HepG2 (cell line): ENCODE data around the gene CADPS. TPM values are rescaled to one million over a fixed set of nuclear protein-coding genes. Genes with fewer than 3 reads are reported as not detected.

ENCODE experiments used
- ATAC-seq: fragments of 200-7000 bp; cut with Tn5 transposase; 3 replicates; pipeline ENCODE4 v1.9.1; 2020; ENCODE audit warnings: mild to moderate bottlenecking, moderate library complexity
- BruUV-seq: library from RNA; stranded (reverse); fragments of 400-500 nt; replicated peaks from 2 replicates; lab custom pipeline; 2021; lab: Mats Ljungman, UMichigan
- CTCF ChIA-PET: fragments of 300-600 bp; formaldehyde crosslinking; extraction: SDS; loops from one replicate; lab custom pipeline; 2021; ENCODE audit warnings: low total read pairs, inconsistent platforms, low intra/inter-chr PET ratio; lab: Yijun Ruan, JAX
- POLR2A ChIA-PET: fragments of 350-600 bp; sonication (Branson Sonifier 250); formaldehyde crosslinking; loops from one replicate; lab custom pipeline; 2020; ENCODE audit warnings: antibody characterized with exemption, inconsistent platforms; lab: Yijun Ruan, JAX
- DNase-seq: peaks from one replicate; pipeline ENCODE4 v3.0.0-alpha.2; 2015; ENCODE audit warnings: low spot score
- FAIRE-seq: peaks from 3 replicates; lab custom pipeline; 2011; peaks lifted over from hg19 to GRCh38; lab: Jason Lieb, UNC
- H2AFZ ChIP-seq: one replicate; pipeline ENCODE4 v1.6.1; 2011; ENCODE audit warnings: low read length, inconsistent platforms
- H3K27ac ChIP-seq: fragments of 300-600 bp; 3 replicates; pipeline ENCODE4 v1.8.0; 2011; ENCODE audit warnings: mixed run types, mild to moderate bottlenecking, mixed read lengths, low read length, inconsistent platforms; ENCODE audit not compliant: insufficient read depth; ENCODE audit errors: extremely low read length
- H3K27me3 ChIP-seq, 2 experiments: fragments of 200-600 bp in 1 of 2; 2 replicates in 1 of 2; 3 replicates in 1 of 2; pipeline versions ENCODE4 v1.6.0 to v1.8.0; 2011; ENCODE audit warnings: low read length in 2 of 2, mild to moderate bottlenecking in 2 of 2, moderate library complexity in 2 of 2, inconsistent platforms in 1 of 2; ENCODE audit not compliant: insufficient read depth in 2 of 2, control insufficient read depth in 1 of 2
- H3K36me3 ChIP-seq, 2 experiments: fragments of 200-600 bp in 1 of 2; replicated peaks in 1 of 2; 2 replicates in 1 of 2; 3 replicates in 1 of 2; pipeline versions ENCODE4 v1.5.1 to v1.8.0; 2011; ENCODE audit warnings: low read length in 2 of 2, inconsistent platforms in 1 of 2; ENCODE audit not compliant: insufficient read depth in 2 of 2, control insufficient read depth in 1 of 2
- H3K4me1 ChIP-seq: 2 replicates; pipeline ENCODE4 v1.5.1; 2012; ENCODE audit warnings: low read length, inconsistent platforms; ENCODE audit not compliant: insufficient read depth
- H3K4me2 ChIP-seq: 2 replicates; pipeline ENCODE4 v1.6.0; 2011; ENCODE audit warnings: low read depth, low read length, inconsistent platforms
- H3K4me3 ChIP-seq, 3 experiments: fragments of 200-600 bp in 1 of 3; sonication (generic), shearing (Covaris generic) in 1 of 3; replicated peaks in 1 of 3; 2 replicates each; pipeline ENCODE4 v1.5.1; 2011 to 2016; ENCODE audit warnings: low read length in 3 of 3, inconsistent platforms in 2 of 3, low read depth in 2 of 3, mild to moderate bottlenecking in 2 of 3, control low read depth in 1 of 3, mixed read lengths in 1 of 3; ENCODE audit not compliant: insufficient read depth in 1 of 3
- H3K79me2 ChIP-seq: one replicate; pipeline ENCODE4 v1.6.1; 2011; ENCODE audit warnings: low read length, inconsistent platforms; ENCODE audit not compliant: insufficient read depth
- H3K9ac ChIP-seq: 2 replicates; pipeline ENCODE4 v1.6.0; 2011; ENCODE audit warnings: mild to moderate bottlenecking, low read depth, low read length, inconsistent platforms; ENCODE audit not compliant: insufficient read depth
- H3K9me3 ChIP-seq: 2 replicates; pipeline ENCODE4 v1.5.1; 2012; ENCODE audit warnings: mild to moderate bottlenecking, low read length
- H4K20me1 ChIP-seq: 2 replicates; pipeline ENCODE4 v1.6.0; 2011; ENCODE audit warnings: inconsistent platforms, mild to moderate bottlenecking, low read length, moderate library complexity; ENCODE audit not compliant: insufficient read depth
- ATRX ChIP-seq: sonication (generic); formaldehyde crosslinking; IDR thresholded peaks from 2 replicates; pipeline ENCODE4 v1.4.0; 2020; ENCODE audit warnings: missing genetic modification reagents, borderline replicate concordance
- BHLHE40 ChIP-seq: IDR thresholded peaks from 2 replicates; pipeline ENCODE4 v1.6.1; 2011; ENCODE audit warnings: low read length, improper control_type of control experiment
- DNMT1 ChIP-seq: sonication (generic); formaldehyde crosslinking; IDR thresholded peaks from 2 replicates; pipeline ENCODE4 v1.5.1; 2020; ENCODE audit warnings: mild to moderate bottlenecking, missing genetic modification reagents
- EZH2 ChIP-seq: conservative IDR thresholded peaks from 2 replicates; pipeline ENCODE4 v1.6.1; 2012; ENCODE audit warnings: mild to moderate bottlenecking, low read depth, low read length, moderate library complexity
- FOXA3 ChIP-seq: IDR thresholded peaks from 2 replicates; pipeline ENCODE4 v1.6.1; 2016; ENCODE audit warnings: missing genetic modification reagents, missing compliant biosample characterization
- MLLT10 ChIP-seq: sonication (generic); formaldehyde crosslinking; IDR thresholded peaks from 2 replicates; pipeline ENCODE4 v1.4.0; 2020; ENCODE audit warnings: missing genetic modification reagents
- NR2C2 ChIP-seq: sonication (generic); formaldehyde crosslinking; IDR thresholded peaks from 2 replicates; pipeline ENCODE4 v1.4.0; 2020; ENCODE audit warnings: missing genetic modification reagents, mild to moderate bottlenecking, moderate library complexity, borderline replicate concordance
- RCOR2 ChIP-seq: IDR thresholded peaks from 2 replicates; pipeline ENCODE4 v1.6.1; 2016; ENCODE audit warnings: missing biosample characterization, missing genetic modification reagents
- REL ChIP-seq: sonication (generic); formaldehyde crosslinking; conservative IDR thresholded peaks from 2 replicates; pipeline ENCODE4 v1.8.0; 2022; ENCODE audit warnings: mild to moderate bottlenecking, missing genetic modification reagents, moderate library complexity
- TAF15 ChIP-seq: fragments of 200-400 bp; formaldehyde crosslinking; IDR thresholded peaks from one replicate; pipeline ENCODE4 v1.6.1; 2018; ENCODE audit warnings: mild to moderate bottlenecking, low read depth, low read length; ENCODE audit not compliant: poor library complexity, severe bottlenecking
- ZFP82 ChIP-seq: sonication (generic); formaldehyde crosslinking; IDR thresholded peaks from 2 replicates; pipeline ENCODE4 v1.5.1; 2020; ENCODE audit warnings: mild to moderate bottlenecking, missing genetic modification reagents, borderline replicate concordance
- WGBS: methylation state at CpG from one replicate; pipeline ENCODE4 v1.1.6; 2017; ENCODE audit warnings: low lambda C conversion rate; 5-methylcytosine and 5-hydroxymethylcytosine counted together
- in situ Hi-C: cut with HindIII; loops from 2 replicates; pipeline ENCODE4 v1.10.0; 2017; ENCODE audit warnings: low pct_unique_long_range_greater_than_20kb; ENCODE audit not compliant: extremely low pct_ligation_motif_present
- intact Hi-C: fragments of 100-400 bp; cut with micrococcal nuclease; formaldehyde crosslinking; loops from one replicate; pipeline ENCODE4 v1.10.0; 2022; ENCODE audit not compliant: unreplicated experiment
- polyA plus RNA-seq, 8 experiments: library from polyadenylated mRNA; depleted of rRNA in 3 of 8; stranded (reverse) in 7 of 8; unstranded in 1 of 8; fragments of >200 nt; fragmentation: Illumina TruSeq in 4 of 8; extraction: Trizol in 4 of 8; gene quantifications; 2 replicates each; pipeline versions ENCODE4 v1.2.1 to v1.2.3, GENCODE V29; 2011 to 2016; ENCODE audit warnings: low read depth in 4 of 8, missing spikeins in 1 of 8, mixed read lengths in 1 of 8; ENCODE audit not compliant: insufficient read depth in 1 of 8
- total RNA-seq, 5 experiments: library from RNA; depleted of rRNA; stranded (reverse); fragments of >200 nt; fragmentation: Illumina TruSeq; extraction: Trizol; gene quantifications; 2 replicates each; pipeline ENCODE4 v1.2.3, GENCODE V29; 2016; ENCODE audit warnings: low read depth in 1 of 5
- TF ChIP-seq, protein P1 (sequence below): IDR thresholded peaks from 2 replicates; pipeline ENCODE4 v1.6.1; 2016
- TF ChIP-seq, protein P2 (sequence below): sonication (generic); formaldehyde crosslinking; IDR thresholded peaks from 2 replicates; pipeline ENCODE4 v1.5.0; 2020; ENCODE audit warnings: missing genetic modification reagents, mild to moderate bottlenecking, borderline replicate concordance
- TF ChIP-seq, protein P3 (sequence below): sonication (generic); formaldehyde crosslinking; IDR thresholded peaks from 2 replicates; pipeline ENCODE4; 2020; ENCODE audit warnings: missing genetic modification reagents, mild to moderate bottlenecking, borderline replicate concordance
- TF ChIP-seq, protein P4 (sequence below): sonication (generic); formaldehyde crosslinking; IDR thresholded peaks from 2 replicates; pipeline ENCODE4 v1.4.0; 2020; ENCODE audit warnings: mild to moderate bottlenecking, missing genetic modification reagents

Gene CADPS
- total and polyA plus RNA-seq, 2 of the 13 experiments (the other 11 are each of a cell fraction or from before 2014, with no cell fraction given), result not detected

DNA sequence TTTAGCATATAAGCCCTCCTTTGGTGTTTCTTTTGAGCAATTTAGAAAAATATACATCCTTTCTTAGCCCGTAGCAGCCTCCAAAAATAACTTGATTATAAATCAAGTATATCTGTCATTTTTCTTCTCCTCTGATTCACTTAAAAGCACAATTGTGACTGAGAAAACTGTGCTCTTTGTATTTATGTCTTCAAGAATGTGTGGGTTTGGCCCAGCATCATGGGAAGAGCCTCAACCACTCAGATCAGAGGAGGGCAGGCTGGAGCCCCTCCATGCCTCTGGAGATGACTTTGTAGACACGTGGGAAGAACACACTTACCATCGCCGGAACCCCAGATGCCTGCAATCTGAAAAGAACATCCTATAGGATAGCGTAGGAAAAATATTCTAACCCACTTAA, 378.1 kb downstream of the CADPS start:
- H3K27me3 ChIP-seq, result no peaks in the 10 kb centered on the region; a peak in 2 of 5 replicates
- H3K79me2 ChIP-seq, result no peaks in the 10 kb centered on the region
- H3K4me1 ChIP-seq, result no peaks in the 10 kb centered on the region
- FAIRE-seq (no peak), DNase-seq (no peak), ATAC-seq (no peak)
- TF ChIP-seq, protein P1, sequence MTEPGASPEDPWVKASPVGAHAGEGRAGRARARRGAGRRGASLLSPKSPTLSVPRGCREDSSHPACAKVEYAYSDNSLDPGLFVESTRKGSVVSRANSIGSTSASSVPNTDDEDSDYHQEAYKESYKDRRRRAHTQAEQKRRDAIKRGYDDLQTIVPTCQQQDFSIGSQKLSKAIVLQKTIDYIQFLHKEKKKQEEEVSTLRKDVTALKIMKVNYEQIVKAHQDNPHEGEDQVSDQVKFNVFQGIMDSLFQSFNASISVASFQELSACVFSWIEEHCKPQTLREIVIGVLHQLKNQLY, result no peak
- TF ChIP-seq, protein P2, sequence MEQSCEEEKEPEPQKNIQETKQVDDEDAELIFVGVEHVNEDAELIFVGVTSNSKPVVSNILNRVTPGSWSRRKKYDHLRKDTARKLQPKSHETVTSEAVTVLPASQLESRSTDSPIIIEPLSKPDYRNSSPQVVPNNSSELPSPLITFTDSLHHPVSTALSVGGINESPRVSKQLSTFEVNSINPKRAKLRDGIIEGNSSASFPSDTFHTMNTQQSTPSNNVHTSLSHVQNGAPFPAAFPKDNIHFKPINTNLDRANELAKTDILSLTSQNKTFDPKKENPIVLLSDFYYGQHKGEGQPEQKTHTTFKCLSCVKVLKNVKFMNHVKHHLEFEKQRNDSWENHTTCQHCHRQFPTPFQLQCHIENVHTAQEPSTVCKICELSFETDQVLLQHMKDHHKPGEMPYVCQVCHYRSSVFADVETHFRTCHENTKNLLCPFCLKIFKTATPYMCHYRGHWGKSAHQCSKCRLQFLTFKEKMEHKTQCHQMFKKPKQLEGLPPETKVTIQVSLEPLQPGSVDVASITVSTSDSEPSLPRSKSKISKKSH, result no peak
- TF ChIP-seq TAF15 (no peak), ZFP82 (CRISPR knock-in tag) (no peak), DNMT1 (CRISPR knock-in tag) (no peak), BHLHE40 (no peak), MLLT10 (CRISPR knock-in tag) (no peak)
- H3K4me3 ChIP-seq, result no peak overlapping the region
- in situ Hi-C loops, result no loop called here
- no peak overlapping the region for H3K27ac ChIP-seq
- H4K20me1 ChIP-seq, result no peaks in the 10 kb centered on the region
- WGBS, result 0% methylated on average over 5 of the region's 5 CpGs
- no peak overlapping the region for H2AFZ ChIP-seq
- ChIA-PET POLR2A (no interaction called here), CTCF (no interaction called here)
- H3K36me3 ChIP-seq, result no peaks in the 10 kb centered on the region
- BruUV-seq, result no TSS peak
- no peaks in the 10 kb centered on the region for H3K9me3 ChIP-seq
- intact Hi-C loops, result no loop called here
- no peak overlapping the region for H3K4me2 ChIP-seq
- H3K9ac ChIP-seq, result no peak overlapping the region

DNA sequence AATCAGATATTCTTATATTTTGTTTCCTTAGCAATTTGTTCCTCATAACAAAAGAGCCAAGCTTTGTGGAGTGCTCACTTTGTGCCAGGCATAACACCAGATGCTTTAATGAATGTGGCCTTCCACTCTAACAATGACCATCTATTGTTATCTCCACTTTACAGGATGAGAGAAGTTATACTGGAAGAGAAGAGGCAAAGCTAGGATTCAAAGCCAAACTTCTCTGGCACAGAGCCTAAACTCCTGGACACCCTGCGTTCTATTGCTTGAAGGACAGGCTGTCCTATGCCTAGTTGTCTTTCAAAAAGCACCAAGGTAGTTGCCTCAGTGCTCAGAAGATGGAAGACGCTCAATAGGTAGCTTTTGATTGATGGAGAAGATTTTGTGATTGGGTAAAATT, 378.7 kb downstream of the CADPS start:
- no peaks in the 10 kb centered on the region for H3K9me3 ChIP-seq
- H4K20me1 ChIP-seq, result no peaks in the 10 kb centered on the region
- H3K4me2 ChIP-seq, result no peak overlapping the region
- no TSS peak for BruUV-seq
- FAIRE-seq (no peak), DNase-seq (no peak), ATAC-seq (no peak)
- H2AFZ ChIP-seq, result no peak overlapping the region
- ChIA-PET POLR2A (no interaction called here), CTCF (no interaction called here)
- H3K9ac ChIP-seq, result no peak overlapping the region
- no peak overlapping the region for H3K4me3 ChIP-seq
- H3K4me1 ChIP-seq, result no peaks in the 10 kb centered on the region
- no peaks in the 10 kb centered on the region; a peak in 2 of 5 replicates for H3K27me3 ChIP-seq
- intact Hi-C loops (no loop called here), in situ Hi-C loops (no loop called here)
- 23% methylated on average over 2 of the region's 2 CpGs for WGBS
- no peak overlapping the region for H3K27ac ChIP-seq
- H3K36me3 ChIP-seq, result no peaks in the 10 kb centered on the region
- no peaks in the 10 kb centered on the region for H3K79me2 ChIP-seq
- TF ChIP-seq FOXA3 (CRISPR knock-in tag) (no peak), RCOR2 (CRISPR knock-in tag) (no peak), EZH2 (no peak), NR2C2 (CRISPR knock-in tag) (no peak), MLLT10 (CRISPR knock-in tag) (no peak), REL (CRISPR knock-in tag) (no peak), ATRX (no peak)
- TF ChIP-seq, protein P3, sequence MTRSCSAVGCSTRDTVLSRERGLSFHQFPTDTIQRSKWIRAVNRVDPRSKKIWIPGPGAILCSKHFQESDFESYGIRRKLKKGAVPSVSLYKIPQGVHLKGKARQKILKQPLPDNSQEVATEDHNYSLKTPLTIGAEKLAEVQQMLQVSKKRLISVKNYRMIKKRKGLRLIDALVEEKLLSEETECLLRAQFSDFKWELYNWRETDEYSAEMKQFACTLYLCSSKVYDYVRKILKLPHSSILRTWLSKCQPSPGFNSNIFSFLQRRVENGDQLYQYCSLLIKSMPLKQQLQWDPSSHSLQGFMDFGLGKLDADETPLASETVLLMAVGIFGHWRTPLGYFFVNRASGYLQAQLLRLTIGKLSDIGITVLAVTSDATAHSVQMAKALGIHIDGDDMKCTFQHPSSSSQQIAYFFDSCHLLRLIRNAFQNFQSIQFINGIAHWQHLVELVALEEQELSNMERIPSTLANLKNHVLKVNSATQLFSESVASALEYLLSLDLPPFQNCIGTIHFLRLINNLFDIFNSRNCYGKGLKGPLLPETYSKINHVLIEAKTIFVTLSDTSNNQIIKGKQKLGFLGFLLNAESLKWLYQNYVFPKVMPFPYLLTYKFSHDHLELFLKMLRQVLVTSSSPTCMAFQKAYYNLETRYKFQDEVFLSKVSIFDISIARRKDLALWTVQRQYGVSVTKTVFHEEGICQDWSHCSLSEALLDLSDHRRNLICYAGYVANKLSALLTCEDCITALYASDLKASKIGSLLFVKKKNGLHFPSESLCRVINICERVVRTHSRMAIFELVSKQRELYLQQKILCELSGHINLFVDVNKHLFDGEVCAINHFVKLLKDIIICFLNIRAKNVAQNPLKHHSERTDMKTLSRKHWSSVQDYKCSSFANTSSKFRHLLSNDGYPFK, result no peak
- TF ChIP-seq, protein P4, sequence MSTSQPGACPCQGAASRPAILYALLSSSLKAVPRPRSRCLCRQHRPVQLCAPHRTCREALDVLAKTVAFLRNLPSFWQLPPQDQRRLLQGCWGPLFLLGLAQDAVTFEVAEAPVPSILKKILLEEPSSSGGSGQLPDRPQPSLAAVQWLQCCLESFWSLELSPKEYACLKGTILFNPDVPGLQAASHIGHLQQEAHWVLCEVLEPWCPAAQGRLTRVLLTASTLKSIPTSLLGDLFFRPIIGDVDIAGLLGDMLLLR (CRISPR knock-in tag), result no peak
